HepG2 (cell line): ENCODE measurements around the gene SARNP. TPM values are rescaled to one million over a fixed set of nuclear protein-coding genes. Genes with fewer than 3 reads are reported as not detected.

Source experiments
- ATAC-seq: fragments of 200-7000 bp; cut with Tn5 transposase; 3 replicates; pipeline ENCODE4 v1.9.1; 2020; ENCODE audit warnings: mild to moderate bottlenecking, moderate library complexity
- BruUV-seq: library from RNA; stranded (reverse); fragments of 400-500 nt; replicated peaks from 2 replicates; lab custom pipeline; 2021; lab: Mats Ljungman, UMichigan
- CTCF ChIA-PET: fragments of 300-600 bp; formaldehyde crosslinking; extraction: SDS; loops from one replicate; lab custom pipeline; 2021; ENCODE audit warnings: low total read pairs, inconsistent platforms, low intra/inter-chr PET ratio; lab: Yijun Ruan, JAX
- POLR2A ChIA-PET: fragments of 350-600 bp; sonication (Branson Sonifier 250); formaldehyde crosslinking; loops from one replicate; lab custom pipeline; 2020; ENCODE audit warnings: antibody characterized with exemption, inconsistent platforms; lab: Yijun Ruan, JAX
- DNase-seq: peaks from one replicate; pipeline ENCODE4 v3.0.0-alpha.2; 2015; ENCODE audit warnings: low spot score
- FAIRE-seq: peaks from 3 replicates; lab custom pipeline; 2011; peaks lifted over from hg19 to GRCh38; lab: Jason Lieb, UNC
- H2AFZ ChIP-seq: one replicate; pipeline ENCODE4 v1.6.1; 2011; ENCODE audit warnings: low read length, inconsistent platforms
- H3K27ac ChIP-seq: fragments of 300-600 bp; 3 replicates; pipeline ENCODE4 v1.8.0; 2011; ENCODE audit warnings: mixed run types, mild to moderate bottlenecking, mixed read lengths, low read length, inconsistent platforms; ENCODE audit not compliant: insufficient read depth; ENCODE audit errors: extremely low read length
- H3K27me3 ChIP-seq, 2 experiments: fragments of 200-600 bp in 1 of 2; 2 replicates in 1 of 2; 3 replicates in 1 of 2; pipeline versions ENCODE4 v1.6.0 to v1.8.0; 2011; ENCODE audit warnings: low read length in 2 of 2, mild to moderate bottlenecking in 2 of 2, moderate library complexity in 2 of 2, inconsistent platforms in 1 of 2; ENCODE audit not compliant: insufficient read depth in 2 of 2, control insufficient read depth in 1 of 2
- H3K36me3 ChIP-seq, 2 experiments: fragments of 200-600 bp in 1 of 2; replicated peaks in 1 of 2; 2 replicates in 1 of 2; 3 replicates in 1 of 2; pipeline versions ENCODE4 v1.5.1 to v1.8.0; 2011; ENCODE audit warnings: low read length in 2 of 2, inconsistent platforms in 1 of 2; ENCODE audit not compliant: insufficient read depth in 2 of 2, control insufficient read depth in 1 of 2
- H3K4me1 ChIP-seq: 2 replicates; pipeline ENCODE4 v1.5.1; 2012; ENCODE audit warnings: low read length, inconsistent platforms; ENCODE audit not compliant: insufficient read depth
- H3K4me2 ChIP-seq: 2 replicates; pipeline ENCODE4 v1.6.0; 2011; ENCODE audit warnings: low read depth, low read length, inconsistent platforms
- H3K4me3 ChIP-seq, 3 experiments: fragments of 200-600 bp in 1 of 3; sonication (generic), shearing (Covaris generic) in 1 of 3; replicated peaks in 1 of 3; 2 replicates each; pipeline ENCODE4 v1.5.1; 2011 to 2016; ENCODE audit warnings: low read length in 3 of 3, inconsistent platforms in 2 of 3, low read depth in 2 of 3, mild to moderate bottlenecking in 2 of 3, control low read depth in 1 of 3, mixed read lengths in 1 of 3; ENCODE audit not compliant: insufficient read depth in 1 of 3
- H3K79me2 ChIP-seq: one replicate; pipeline ENCODE4 v1.6.1; 2011; ENCODE audit warnings: low read length, inconsistent platforms; ENCODE audit not compliant: insufficient read depth
- H3K9ac ChIP-seq: 2 replicates; pipeline ENCODE4 v1.6.0; 2011; ENCODE audit warnings: mild to moderate bottlenecking, low read depth, low read length, inconsistent platforms; ENCODE audit not compliant: insufficient read depth
- H3K9me3 ChIP-seq: 2 replicates; pipeline ENCODE4 v1.5.1; 2012; ENCODE audit warnings: mild to moderate bottlenecking, low read length
- H4K20me1 ChIP-seq: 2 replicates; pipeline ENCODE4 v1.6.0; 2011; ENCODE audit warnings: inconsistent platforms, mild to moderate bottlenecking, low read length, moderate library complexity; ENCODE audit not compliant: insufficient read depth
- MLX ChIP-seq: IDR thresholded peaks from 2 replicates; pipeline ENCODE4 v1.6.1; 2016
- MYNN ChIP-seq: sonication (generic); formaldehyde crosslinking; IDR thresholded peaks from 2 replicates; pipeline ENCODE4 v1.4.0; 2020; ENCODE audit warnings: mild to moderate bottlenecking, low read depth, missing genetic modification reagents
- PHB2 ChIP-seq: fragments of 450-650 bp; IDR thresholded peaks from 2 replicates; pipeline ENCODE4 v1.6.1; 2018; ENCODE audit not compliant: partially characterized antibody
- TAF1 ChIP-seq: sonication (generic); formaldehyde crosslinking; IDR thresholded peaks from 2 replicates; pipeline ENCODE4 v1.4.0; 2020; ENCODE audit warnings: missing genetic modification reagents
- ZBTB10 ChIP-seq: sonication (generic); formaldehyde crosslinking; IDR thresholded peaks from 2 replicates; pipeline ENCODE4 v1.4.0; 2020; ENCODE audit warnings: missing genetic modification reagents, borderline replicate concordance
- ZMAT3 ChIP-seq: sonication (generic); formaldehyde crosslinking; conservative IDR thresholded peaks from 2 replicates; pipeline ENCODE4 v1.7.0; 2021; ENCODE audit warnings: missing genetic modification reagents
- ZNF335 ChIP-seq: sonication (generic); formaldehyde crosslinking; IDR thresholded peaks from 2 replicates; pipeline ENCODE4 v1.4.0; 2020; ENCODE audit warnings: missing genetic modification reagents
- ZNF414 ChIP-seq: sonication (generic); formaldehyde crosslinking; IDR thresholded peaks from 2 replicates; pipeline ENCODE4 v1.5.0; 2020; ENCODE audit warnings: missing genetic modification reagents
- ZNF646 ChIP-seq: sonication (generic); formaldehyde crosslinking; IDR thresholded peaks from 2 replicates; pipeline ENCODE4 v1.9.0; 2021; ENCODE audit warnings: mild to moderate bottlenecking, missing genetic modification reagents
- WGBS: methylation state at CpG from one replicate; pipeline ENCODE4 v1.1.6; 2017; ENCODE audit warnings: low lambda C conversion rate; 5-methylcytosine and 5-hydroxymethylcytosine counted together
- in situ Hi-C: cut with HindIII; loops from 2 replicates; pipeline ENCODE4 v1.10.0; 2017; ENCODE audit warnings: low pct_unique_long_range_greater_than_20kb; ENCODE audit not compliant: extremely low pct_ligation_motif_present
- intact Hi-C: fragments of 100-400 bp; cut with micrococcal nuclease; formaldehyde crosslinking; loops from one replicate; pipeline ENCODE4 v1.10.0; 2022; ENCODE audit not compliant: unreplicated experiment
- polyA plus RNA-seq, 8 experiments: library from polyadenylated mRNA; depleted of rRNA in 3 of 8; stranded (reverse) in 7 of 8; unstranded in 1 of 8; fragments of >200 nt; fragmentation: Illumina TruSeq in 4 of 8; extraction: Trizol in 4 of 8; gene quantifications; 2 replicates each; pipeline versions ENCODE4 v1.2.1 to v1.2.3, GENCODE V29; 2011 to 2016; ENCODE audit warnings: low read depth in 4 of 8, missing spikeins in 1 of 8, mixed read lengths in 1 of 8; ENCODE audit not compliant: insufficient read depth in 1 of 8
- total RNA-seq, 5 experiments: library from RNA; depleted of rRNA; stranded (reverse); fragments of >200 nt; fragmentation: Illumina TruSeq; extraction: Trizol; gene quantifications; 2 replicates each; pipeline ENCODE4 v1.2.3, GENCODE V29; 2016; ENCODE audit warnings: low read depth in 1 of 5

The SARNP gene
- total and polyA plus RNA-seq, 2 of the 13 experiments (the other 11 are each of a cell fraction or from before 2014, with no cell fraction given): 59.0 to 95.4 TPM

GRCh38 chr12:55816881-55817344, 611 bp downstream of the SARNP start:
- Histone ChIP-seq H3K27ac (peak overlapping the region; percentile 79), H3K9me3 (no peaks in the 10 kb centered on the region), H3K27me3 (no peaks in the 10 kb centered on the region; a peak in 1 of 5 replicates), H3K4me1 (peaks cover 56% of the 10 kb centered on the region), H3K4me3 (peak overlapping the region; percentile 79 to 93 (median 82)), H3K36me3 (peaks cover 7 to 33% of the 10 kb centered on the region in 2 experiments), H2AFZ (peak overlapping the region; percentile 75), H3K9ac (peak overlapping the region; percentile 93), H3K79me2 (peaks cover 70% of the 10 kb centered on the region), H4K20me1 (peaks cover 10% of the 10 kb centered on the region), H3K4me2 (peak overlapping the region; percentile 74)
- CTCF ChIA-PET: interaction anchor here (1.3 kb wide), 1 partner anchor 78 kb away, joined by 3 read pairs; no protein-coding TSS in a partner anchor
- TSS peak; percentile 82 for BruUV-seq
- intact Hi-C loops: loop anchor here (1.0 kb wide), 1 partner anchor 110 kb away; the partner anchor contains the start of gene PYM1
- POLR2A ChIA-PET: interaction anchor here (0.7 to 6.2 kb wide), 18 partner anchors 8 to 908 kb away, joined by 3 to 206 read pairs (median 8); partner anchors contain the start of genes CD63, DGKA, DNAJC14 and NACA
- DNase-seq (no peak), FAIRE-seq (no peak), ATAC-seq (peak; percentile 1; the same call in 2 of the 3 replicates)
- under 1% methylated on average over 14 of the region's 14 CpGs for WGBS
- in situ Hi-C loops: no loop called here
- no peak for TF ChIP-seq ZNF335 (CRISPR knock-in tag)
- TF ChIP-seq ZNF414 (CRISPR knock-in tag): no peak
- TF ChIP-seq TAF1 (CRISPR knock-in tag): no peak
- no peak for TF ChIP-seq MYNN (CRISPR knock-in tag)
- 0 out of 2 replicates have a peak, but pooled peaks have one; percentile 6 for TF ChIP-seq ZMAT3
- TF ChIP-seq ZBTB10 (CRISPR knock-in tag): no peak
- TF ChIP-seq MLX (CRISPR knock-in tag): no peak
- TF ChIP-seq PHB2: no peak
- TF ChIP-seq ZNF646 (CRISPR knock-in tag): no peak
